OCI-LY3 (cell line): ENCODE measurements around the gene MAP3K5.

Experiments
- CTCF ChIP-seq: fragments of 200-600, 300-600 bp; sonication (generic); IDR thresholded peaks from 2 replicates; pipeline ENCODE4 v1.5.1; 2014; ENCODE audit warnings: antibody characterized with exemption, low read length, low read depth
- EZH2phosphoT487 ChIP-seq: fragments of 200-600 bp; shearing (Covaris generic); IDR thresholded peaks from 2 replicates; pipeline ENCODE4 v1.6.1; 2018; ENCODE audit warnings: antibody characterized with exemption, mixed run types, low read depth

DNA sequence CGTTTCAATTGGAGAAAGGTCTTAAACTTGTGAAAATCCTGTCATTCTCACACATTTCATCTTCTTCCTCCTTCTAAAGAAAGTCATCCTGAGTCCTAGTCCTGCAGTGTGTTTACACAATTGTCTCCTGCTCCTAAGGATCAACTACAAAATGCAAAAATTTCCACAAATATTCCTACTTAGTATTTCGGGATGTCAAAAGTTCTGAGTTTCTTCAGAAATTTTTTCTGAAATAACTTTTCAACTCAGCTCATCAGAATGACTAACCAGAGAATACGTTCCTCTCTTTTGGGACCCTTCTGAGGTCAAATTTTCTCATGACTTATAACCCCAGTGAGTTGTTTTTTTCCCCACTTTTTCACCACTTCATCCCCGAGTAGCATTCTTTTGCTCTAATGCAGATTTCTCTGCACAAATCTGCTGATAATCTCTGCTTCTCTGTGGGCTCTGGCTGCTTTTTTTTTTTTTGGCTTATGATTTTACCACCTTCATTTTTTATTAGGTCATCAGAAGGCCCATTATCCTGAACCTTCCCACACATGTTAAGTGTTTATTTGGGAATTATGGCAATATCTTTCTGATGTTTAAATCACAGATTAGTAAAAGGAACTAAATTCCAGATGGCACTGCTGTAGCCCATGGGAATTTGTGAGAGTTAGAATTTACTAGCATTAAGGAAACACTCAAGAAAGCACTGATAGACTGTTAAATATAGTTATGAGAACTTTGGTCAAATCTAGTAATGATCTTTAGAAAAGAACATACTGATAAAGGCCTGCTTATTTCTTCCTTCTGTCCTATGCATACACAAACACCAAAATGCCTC, 41.4 kb downstream of the MAP3K5 start:
- TF ChIP-seq CTCF (no peak), EZH2phosphoT487 (no peak)
